ENCODE results near the gene DLK2. TPM values are rescaled to one million over a fixed set of nuclear protein-coding genes. Genes with fewer than 3 reads are reported as not detected.

The DLK2 gene
- total RNA-seq, 2 donors from 2014 or later, result 13.5 to 46.1 TPM

- TF ChIP-seq CTCF (IDR thresholded peaks at IDR 0.05) (no peak), POLR2A (IDR thresholded peaks at IDR 0.05) (no peak), POLR2AphosphoS5 (IDR thresholded peaks at IDR 0.05) (no peak)
- Histone ChIP-seq H3K4me1 (replicated peaks) (no peaks in the 10 kb centered on the region), H3K36me3 (peaks cover 0 to 16% of the 10 kb centered on the region in 2 donors), H3K27me3 (replicated peaks; ENCODE audit: insufficient read depth) (no peaks in the 10 kb centered on the region), H3K27ac (no peak overlapping the region), H3K9me3 (no peaks in the 10 kb centered on the region), H3K4me3 (no peak overlapping the region)
- no peak for DNase-seq (ENCODE audit: low spot score)
- intact Hi-C loops (cut with DNase I), result no loop called here
- WGBS, result 73% methylated on average over 8 of the region's 8 CpGs
Observed at GRCh38 chr6:43451939-43452338, 3.4 kb downstream of the DLK2 start.

DNA sequence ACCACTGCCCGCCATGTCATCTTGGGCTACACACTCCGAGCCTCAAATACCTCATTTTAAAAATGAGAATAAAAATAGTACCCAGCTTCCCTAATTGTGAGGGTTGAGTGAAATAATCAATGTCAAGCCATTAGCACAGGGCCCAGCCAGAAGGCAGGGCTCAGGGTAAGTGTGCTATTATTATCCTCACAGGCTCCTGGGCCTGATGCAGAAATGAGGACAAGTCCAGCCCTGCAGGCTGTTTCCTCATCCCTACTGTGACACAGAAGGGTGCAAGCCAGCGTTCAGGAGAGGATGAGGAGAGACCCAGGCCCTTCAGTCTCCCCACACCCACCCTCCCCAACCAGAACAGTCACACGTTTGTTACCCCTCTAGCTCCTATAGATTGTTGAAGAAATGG lies 4.0 kb downstream of the DLK2 start:
- no peaks in the 10 kb centered on the region for H3K27me3 ChIP-seq (replicated peaks; ENCODE audit: insufficient read depth)
- no peak for DNase-seq (ENCODE audit: low spot score)
- peaks cover 0 to 16% of the 10 kb centered on the region in 2 donors for H3K36me3 ChIP-seq
- no peaks in the 10 kb centered on the region for H3K4me1 ChIP-seq (replicated peaks)
- no peak overlapping the region for H3K4me3 ChIP-seq
- no peaks in the 10 kb centered on the region for H3K9me3 ChIP-seq
- H3K27ac ChIP-seq, result no peak overlapping the region
- 71% methylated on average over 4 of the region's 4 CpGs for WGBS
- TF ChIP-seq POLR2A (IDR thresholded peaks at IDR 0.05), result no peak
- intact Hi-C loops (cut with DNase I), result no loop called here

DNA sequence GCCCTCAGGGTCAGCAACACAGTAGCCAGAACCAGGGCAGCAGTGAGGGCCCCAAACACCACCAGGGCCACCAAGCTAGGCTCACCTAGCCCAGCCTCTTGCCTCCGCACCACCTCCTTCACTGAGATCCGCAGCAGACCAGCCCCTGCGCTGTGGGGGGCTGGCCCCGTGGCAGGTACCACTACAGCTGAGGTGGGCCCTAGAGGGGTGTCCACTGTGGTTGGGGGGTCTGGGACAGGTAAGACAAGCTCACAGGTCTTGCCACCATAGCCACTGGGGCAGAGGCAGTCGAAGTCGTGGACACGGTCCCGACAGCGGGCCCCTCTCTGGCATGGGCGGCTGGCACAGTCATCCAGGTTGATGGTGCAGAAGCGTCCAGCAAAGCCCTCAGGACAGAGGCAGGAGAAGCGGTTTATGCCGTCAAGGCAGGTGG lies 4.6 kb downstream of the DLK2 start:
- no peak overlapping the region for H3K4me3 ChIP-seq
- 86% methylated on average over 13 of the region's 13 CpGs for WGBS
- H3K4me1 ChIP-seq (replicated peaks), result no peaks in the 10 kb centered on the region
- intact Hi-C loops (cut with DNase I), result no loop called here
- no peak for TF ChIP-seq POLR2A (IDR thresholded peaks at IDR 0.05)
- no peak for TF ChIP-seq CTCF (IDR thresholded peaks at IDR 0.05)
- TF ChIP-seq POLR2AphosphoS5 (IDR thresholded peaks at IDR 0.05), result no peak
- peaks cover 0 to 16% of the 10 kb centered on the region in 2 donors for H3K36me3 ChIP-seq
- DNase-seq (ENCODE audit: low spot score), result no peak
- no peaks in the 10 kb centered on the region for H3K27me3 ChIP-seq (replicated peaks; ENCODE audit: insufficient read depth)
- no peaks in the 10 kb centered on the region for H3K9me3 ChIP-seq
- H3K27ac ChIP-seq, result no peak overlapping the region

- 86% methylated on average over 4 of the region's 4 CpGs for WGBS
- H3K27me3 ChIP-seq (replicated peaks; ENCODE audit: insufficient read depth), result no peaks in the 10 kb centered on the region
- no peak for DNase-seq (ENCODE audit: low spot score)
- H3K27ac ChIP-seq, result no peak overlapping the region
- H3K4me1 ChIP-seq (replicated peaks), result no peaks in the 10 kb centered on the region
- H3K36me3 ChIP-seq, result peaks cover 0 to 16% of the 10 kb centered on the region in 2 donors
- intact Hi-C loops (cut with DNase I), result no loop called here
- no peak for TF ChIP-seq POLR2A (IDR thresholded peaks at IDR 0.05)
- no peak for TF ChIP-seq POLR2AphosphoS5 (IDR thresholded peaks at IDR 0.05)
- no peak for TF ChIP-seq CTCF (IDR thresholded peaks at IDR 0.05)
- no peak overlapping the region for H3K4me3 ChIP-seq
- H3K9me3 ChIP-seq, result no peaks in the 10 kb centered on the region
Observed at GRCh38 chr6:43448916-43449315, 6.4 kb downstream of the DLK2 start.

DNA sequence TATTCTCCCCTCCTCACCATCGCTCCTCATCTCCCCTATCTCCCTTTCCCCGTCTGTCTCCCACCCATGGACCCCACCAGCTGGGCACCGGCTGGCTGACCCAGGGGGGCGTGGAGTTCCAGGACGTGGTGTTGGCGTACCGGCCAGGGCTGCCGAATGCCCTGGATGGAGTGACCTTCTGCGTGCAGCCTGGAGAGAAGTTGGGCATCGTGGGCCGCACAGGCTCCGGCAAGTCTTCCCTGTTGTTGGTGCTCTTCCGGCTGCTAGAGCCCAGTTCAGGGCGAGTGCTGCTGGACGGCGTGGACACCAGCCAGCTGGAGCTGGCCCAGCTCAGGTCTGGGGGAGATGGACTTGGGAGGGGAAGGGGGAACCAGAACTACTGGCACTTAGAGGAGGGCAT lies 7.7 kb downstream of the DLK2 start:
- no peak for DNase-seq (ENCODE audit: low spot score)
- TF ChIP-seq POLR2A (IDR thresholded peaks at IDR 0.05) (no peak), POLR2AphosphoS5 (IDR thresholded peaks at IDR 0.05) (no peak), CTCF (IDR thresholded peaks at IDR 0.05) (no peak)
- Histone ChIP-seq H3K27me3 (replicated peaks; ENCODE audit: insufficient read depth) (no peaks in the 10 kb centered on the region), H3K36me3 (peaks cover 4 to 16% of the 10 kb centered on the region in 2 donors), H3K27ac (no peak overlapping the region), H3K4me3 (no peak overlapping the region), H3K4me1 (replicated peaks) (no peaks in the 10 kb centered on the region), H3K9me3 (no peaks in the 10 kb centered on the region)
- 92% methylated on average over 16 of the region's 16 CpGs for WGBS
- intact Hi-C loops (cut with DNase I), result no loop called here
